ENCODE data around the gene TENM3. TPM values are rescaled to one million over a fixed set of nuclear protein-coding genes. Genes with fewer than 3 reads are reported as not detected.
A peak's percentile ranks its signal among the peaks of the same experiment; 100 is the strongest.

Gene TENM3
- total RNA-seq, 1 experiment from 2014 or later = 71.0 TPM

- TF ChIP-seq, protein P1, sequence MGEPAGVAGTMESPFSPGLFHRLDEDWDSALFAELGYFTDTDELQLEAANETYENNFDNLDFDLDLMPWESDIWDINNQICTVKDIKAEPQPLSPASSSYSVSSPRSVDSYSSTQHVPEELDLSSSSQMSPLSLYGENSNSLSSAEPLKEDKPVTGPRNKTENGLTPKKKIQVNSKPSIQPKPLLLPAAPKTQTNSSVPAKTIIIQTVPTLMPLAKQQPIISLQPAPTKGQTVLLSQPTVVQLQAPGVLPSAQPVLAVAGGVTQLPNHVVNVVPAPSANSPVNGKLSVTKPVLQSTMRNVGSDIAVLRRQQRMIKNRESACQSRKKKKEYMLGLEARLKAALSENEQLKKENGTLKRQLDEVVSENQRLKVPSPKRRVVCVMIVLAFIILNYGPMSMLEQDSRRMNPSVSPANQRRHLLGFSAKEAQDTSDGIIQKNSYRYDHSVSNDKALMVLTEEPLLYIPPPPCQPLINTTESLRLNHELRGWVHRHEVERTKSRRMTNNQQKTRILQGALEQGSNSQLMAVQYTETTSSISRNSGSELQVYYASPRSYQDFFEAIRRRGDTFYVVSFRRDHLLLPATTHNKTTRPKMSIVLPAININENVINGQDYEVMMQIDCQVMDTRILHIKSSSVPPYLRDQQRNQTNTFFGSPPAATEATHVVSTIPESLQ (CRISPR knock-in tag; IDR thresholded peaks at IDR 0.05) = no peak
- no peak for TF ChIP-seq ZBTB43 (CRISPR knock-in tag; IDR thresholded peaks at IDR 0.05)
- TF ChIP-seq USF2 (CRISPR knock-in tag; IDR thresholded peaks at IDR 0.05) = no peak
- TF ChIP-seq TEAD4 (CRISPR knock-in tag; IDR thresholded peaks at IDR 0.05) = no peak
- TF ChIP-seq ETV6 (CRISPR knock-in tag; IDR thresholded peaks at IDR 0.05) = no peak
Measured at GRCh38 chr4:182538031-182538430, 294.8 kb downstream of the TENM3 start (continued).

GRCh38 chr4:182540496-182540895, 297.3 kb downstream of the TENM3 start:
- ChIA-PET POLR2A (no interaction called here), CTCF (no interaction called here)
- DNase-seq (ENCODE audit: low spot score) = no peak

More at GRCh38 chr4:182540496-182540895, 297.3 kb downstream of the TENM3 start:
- Mint-ChIP-seq H3K9me3 (no peaks in the 10 kb centered on the region), H3K27me3 (ENCODE audit: low read depth) (no peaks in the 10 kb centered on the region), H3K4me1 (peaks cover 14% of the 10 kb centered on the region), H3K4me3 (no peak overlapping the region), H3K36me3 (no peaks in the 10 kb centered on the region), H3K27ac (0 out of 2 replicates have a peak overlapping the region, but pooled peaks have one; percentile 26)
- TF ChIP-seq JUN (CRISPR knock-in tag; IDR thresholded peaks at IDR 0.05) (no peak), ZNF317 (CRISPR knock-in tag; IDR thresholded peaks at IDR 0.05; ENCODE audit: borderline replicate concordance, low read depth) (no peak), HMGA2 (CRISPR knock-in tag; IDR thresholded peaks at IDR 0.05) (no peak), ZNF512 (CRISPR knock-in tag; IDR thresholded peaks at IDR 0.05; ENCODE audit: borderline replicate concordance) (no peak), TEAD4 (CRISPR knock-in tag; IDR thresholded peaks at IDR 0.05) (no peak), JAZF1 (CRISPR knock-in tag; IDR thresholded peaks at IDR 0.05) (no peak), ZNF219 (CRISPR knock-in tag; IDR thresholded peaks at IDR 0.05; ENCODE audit: borderline replicate concordance) (no peak), ZNF671 (CRISPR knock-in tag; IDR thresholded peaks at IDR 0.05) (no peak), AFF4 (CRISPR knock-in tag; IDR thresholded peaks at IDR 0.05; ENCODE audit: borderline replicate concordance) (no peak), ZNF396 (CRISPR knock-in tag; IDR thresholded peaks at IDR 0.05; ENCODE audit: borderline replicate concordance) (no peak), MXD4 (CRISPR knock-in tag; IDR thresholded peaks at IDR 0.05; ENCODE audit: borderline replicate concordance) (no peak), ZBTB43 (CRISPR knock-in tag; IDR thresholded peaks at IDR 0.05) (no peak), ATF1 (CRISPR knock-in tag; IDR thresholded peaks at IDR 0.05) (no peak)
- TF ChIP-seq, protein P2, sequence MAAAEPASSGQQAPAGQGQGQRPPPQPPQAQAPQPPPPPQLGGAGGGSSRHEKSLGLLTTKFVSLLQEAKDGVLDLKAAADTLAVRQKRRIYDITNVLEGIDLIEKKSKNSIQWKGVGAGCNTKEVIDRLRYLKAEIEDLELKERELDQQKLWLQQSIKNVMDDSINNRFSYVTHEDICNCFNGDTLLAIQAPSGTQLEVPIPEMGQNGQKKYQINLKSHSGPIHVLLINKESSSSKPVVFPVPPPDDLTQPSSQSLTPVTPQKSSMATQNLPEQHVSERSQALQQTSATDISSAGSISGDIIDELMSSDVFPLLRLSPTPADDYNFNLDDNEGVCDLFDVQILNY (CRISPR knock-in tag; IDR thresholded peaks at IDR 0.05) = no peak
- TF ChIP-seq, protein P3, sequence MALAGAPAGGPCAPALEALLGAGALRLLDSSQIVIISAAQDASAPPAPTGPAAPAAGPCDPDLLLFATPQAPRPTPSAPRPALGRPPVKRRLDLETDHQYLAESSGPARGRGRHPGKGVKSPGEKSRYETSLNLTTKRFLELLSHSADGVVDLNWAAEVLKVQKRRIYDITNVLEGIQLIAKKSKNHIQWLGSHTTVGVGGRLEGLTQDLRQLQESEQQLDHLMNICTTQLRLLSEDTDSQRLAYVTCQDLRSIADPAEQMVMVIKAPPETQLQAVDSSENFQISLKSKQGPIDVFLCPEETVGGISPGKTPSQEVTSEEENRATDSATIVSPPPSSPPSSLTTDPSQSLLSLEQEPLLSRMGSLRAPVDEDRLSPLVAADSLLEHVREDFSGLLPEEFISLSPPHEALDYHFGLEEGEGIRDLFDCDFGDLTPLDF (CRISPR knock-in tag; IDR thresholded peaks at IDR 0.05) = no peak
- ATAC-seq = no peak
